Gastroesophageal sphincter (tissue), 3 donors: Measurements from ENCODE around the gene ZNF91.

ENCODE experiments used
- EP300 ChIP-seq: sonication (generic); formaldehyde crosslinking; IDR thresholded peaks from one replicate; pipeline ENCODE4 v1.6.1; 2017; ENCODE audit warnings: antibody characterized with exemption, mild to moderate bottlenecking
- POLR2A ChIP-seq, 2 donors: fragments of 450-650 bp; IDR thresholded peaks; one replicate each; pipeline ENCODE4 v1.6.1; 2017; ENCODE audit warnings: antibody characterized with exemption in 2 of 2, mild to moderate bottlenecking in 2 of 2, moderate library complexity in 1 of 2
- POLR2AphosphoS5 ChIP-seq: sonication (generic); formaldehyde crosslinking; IDR thresholded peaks from one replicate; pipeline ENCODE4 v1.6.1; 2017; ENCODE audit warnings: antibody characterized with exemption
- TF ChIP-seq, protein P1 (sequence below), 4 experiments: fragments of 200-600 bp in 2 of 4; fragments of 450-650 bp in 2 of 4; sonication (generic) in 1 of 4; IDR thresholded peaks; one replicate each; pipeline ENCODE4 v1.5.1; 2017 to 2019; ENCODE audit warnings: antibody characterized with exemption in 4 of 4, mild to moderate bottlenecking in 2 of 4, moderate library complexity in 2 of 4

DNA sequence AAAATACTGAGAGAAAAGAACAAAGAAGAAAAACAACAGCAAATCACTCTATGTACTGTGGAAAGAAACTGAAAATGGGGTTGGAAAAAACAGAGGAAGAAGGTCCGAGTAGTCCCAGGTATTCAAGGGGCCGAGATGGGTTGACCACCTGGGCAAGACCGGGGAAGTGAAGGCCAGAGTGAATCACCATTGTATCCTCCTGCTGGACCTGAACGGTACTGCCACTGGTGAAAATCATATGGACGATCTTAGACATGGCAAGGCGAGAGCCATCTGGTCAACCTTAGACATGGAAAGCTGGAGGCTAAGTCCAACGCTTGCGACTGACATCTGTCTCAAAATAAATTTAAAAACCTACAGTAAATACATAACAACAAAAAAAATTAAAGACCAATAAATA lies 44.4 kb upstream of the ZNF91 start:
- TF ChIP-seq, protein P1, sequence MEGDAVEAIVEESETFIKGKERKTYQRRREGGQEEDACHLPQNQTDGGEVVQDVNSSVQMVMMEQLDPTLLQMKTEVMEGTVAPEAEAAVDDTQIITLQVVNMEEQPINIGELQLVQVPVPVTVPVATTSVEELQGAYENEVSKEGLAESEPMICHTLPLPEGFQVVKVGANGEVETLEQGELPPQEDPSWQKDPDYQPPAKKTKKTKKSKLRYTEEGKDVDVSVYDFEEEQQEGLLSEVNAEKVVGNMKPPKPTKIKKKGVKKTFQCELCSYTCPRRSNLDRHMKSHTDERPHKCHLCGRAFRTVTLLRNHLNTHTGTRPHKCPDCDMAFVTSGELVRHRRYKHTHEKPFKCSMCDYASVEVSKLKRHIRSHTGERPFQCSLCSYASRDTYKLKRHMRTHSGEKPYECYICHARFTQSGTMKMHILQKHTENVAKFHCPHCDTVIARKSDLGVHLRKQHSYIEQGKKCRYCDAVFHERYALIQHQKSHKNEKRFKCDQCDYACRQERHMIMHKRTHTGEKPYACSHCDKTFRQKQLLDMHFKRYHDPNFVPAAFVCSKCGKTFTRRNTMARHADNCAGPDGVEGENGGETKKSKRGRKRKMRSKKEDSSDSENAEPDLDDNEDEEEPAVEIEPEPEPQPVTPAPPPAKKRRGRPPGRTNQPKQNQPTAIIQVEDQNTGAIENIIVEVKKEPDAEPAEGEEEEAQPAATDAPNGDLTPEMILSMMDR (IDR thresholded peaks at IDR 0.05), result no peak
- TF ChIP-seq POLR2A (IDR thresholded peaks at IDR 0.05) (no peak), POLR2AphosphoS5 (no peak), EP300 (no peak)
